Ishikawa (cell line): ENCODE data around the gene DENND1C.

Experiments
- EGR1 ChIP-seq: IDR thresholded peaks from 2 replicates; pipeline ENCODE4 v1.6.1; 2012
- USF1 ChIP-seq: IDR thresholded peaks from 2 replicates; pipeline ENCODE4 v1.6.1; 2012

- no peak for TF ChIP-seq EGR1
- no peak for TF ChIP-seq USF1
Measured at GRCh38 chr19:6529937-6530385, 48.4 kb upstream of the DENND1C start.
